A549 (cell line): ENCODE results near the gene SPAG17. TPM values are rescaled to one million over a fixed set of nuclear protein-coding genes. Genes with fewer than 3 reads are reported as not detected.

ENCODE experiments used
- ATAC-seq, 2 experiments: fragments of 200-7000 bp in 1 of 2; fragments of >200 bp in 1 of 2; cut with Nextera tagmentation in 1 of 2; cut with Tn5 transposase in 1 of 2; 3 replicates each; pipeline versions ENCODE4 v1.8.0 to v1.9.1; 2018 to 2020; ENCODE audit warnings: mild to moderate bottlenecking in 1 of 2, moderate library complexity in 1 of 2
- CTCF ChIA-PET: fragments of 300-600 bp; sonication (Branson Sonifier 250); formaldehyde crosslinking; extraction: SDS; loops from one replicate; lab custom pipeline; 2021; ENCODE audit warnings: antibody characterized with exemption, inconsistent platforms; lab: Yijun Ruan, JAX
- POLR2A ChIA-PET: fragments of 350-600 bp; formaldehyde crosslinking; extraction: SDS; loops from one replicate; lab custom pipeline; 2021; ENCODE audit warnings: antibody characterized with exemption, inconsistent platforms; lab: Yijun Ruan, JAX
- DNase-seq, 2 experiments: peaks; one replicate each; pipeline versions ENCODE4 v3.0.0 to v3.0.0-alpha.2; 2011 to 2016; ENCODE audit warnings: low read depth in 1 of 2, low spot score in 1 of 2
- FAIRE-seq: peaks from 2 replicates; lab custom pipeline; 2011; peaks lifted over from hg19 to GRCh38; lab: Jason Lieb, UNC
- H3K27ac ChIP-seq, 2 experiments: fragments of >200 bp; sonication (Bioruptor Twin); formaldehyde crosslinking; 3 replicates each; pipeline ENCODE4 v1.5.1; 2016 to 2017
- H3K4me1 ChIP-seq: fragments of >200 bp; sonication (Bioruptor Twin); formaldehyde crosslinking; 3 replicates; pipeline ENCODE4 v1.6.1; 2016
- H3K4me2 ChIP-seq: fragments of >200 bp; sonication (Bioruptor Twin); formaldehyde crosslinking; 3 replicates; pipeline ENCODE4 v1.6.1; 2016
- H3K4me3 ChIP-seq: fragments of >200 bp; sonication (Bioruptor Twin); formaldehyde crosslinking; 3 replicates; pipeline ENCODE4 v1.5.1; 2016
- H3K9me3 ChIP-seq: fragments of >200 bp; sonication (Bioruptor Twin); formaldehyde crosslinking; 3 replicates; pipeline ENCODE4 v1.6.1; 2016
- ATOH8 ChIP-seq: fragments of 250-450 bp; sonication (Bioruptor Pico); IDR thresholded peaks from 2 replicates; pipeline ENCODE4 v1.5.0; 2020; ENCODE audit warnings: low read depth, mild to moderate bottlenecking, moderate library complexity
- BCL3 ChIP-seq: fragments of >200 bp; sonication (Bioruptor Twin); formaldehyde crosslinking; IDR thresholded peaks from 3 replicates; pipeline ENCODE4 v1.6.1; 2016
- CHD2 ChIP-seq: fragments of 150-350 bp; IDR thresholded peaks from 2 replicates; pipeline ENCODE4 v1.6.1; 2014; ENCODE audit warnings: low read length; ENCODE audit not compliant: partially characterized antibody
- CHD4 ChIP-seq: fragments of 200-600 bp; sonication (generic); IDR thresholded peaks from 2 replicates; pipeline ENCODE4 v1.6.1; 2016; ENCODE audit warnings: antibody characterized with exemption, mild to moderate bottlenecking, borderline replicate concordance
- E2F6 ChIP-seq: IDR thresholded peaks from 2 replicates; pipeline ENCODE4 v1.6.1; 2012; ENCODE audit warnings: low read depth, borderline replicate concordance
- EHF ChIP-seq: fragments of 250-450 bp; sonication (Bioruptor Pico); IDR thresholded peaks from 2 replicates; pipeline ENCODE4 v1.5.0; 2020; ENCODE audit warnings: mild to moderate bottlenecking
- EHMT2 ChIP-seq: fragments of 200-600 bp; sonication (generic); IDR thresholded peaks from 2 replicates; pipeline ENCODE4 v1.6.1; 2016; ENCODE audit warnings: antibody characterized with exemption, low read depth, mild to moderate bottlenecking, moderate library complexity
- ELK1 ChIP-seq: fragments of 150-350 bp; IDR thresholded peaks from 2 replicates; pipeline ENCODE4 v1.6.1; 2014; ENCODE audit warnings: low read depth, mild to moderate bottlenecking, low read length
- FOXS1 ChIP-seq: fragments of 250-450 bp; sonication (Bioruptor Pico); IDR thresholded peaks from 2 replicates; pipeline ENCODE4 v1.5.0; 2020; ENCODE audit warnings: mild to moderate bottlenecking, moderate library complexity
- GATA3 ChIP-seq: IDR thresholded peaks from 2 replicates; pipeline ENCODE4 v1.6.1; 2012; ENCODE audit warnings: borderline replicate concordance
- HDAC2 ChIP-seq: fragments of 200-600 bp; sonication (generic); IDR thresholded peaks from 2 replicates; pipeline ENCODE4 v1.6.1; 2016
- HEYL ChIP-seq: fragments of 250-450 bp; sonication (Bioruptor Pico); IDR thresholded peaks from 2 replicates; pipeline ENCODE4 v1.8.0; 2021; ENCODE audit warnings: mild to moderate bottlenecking, moderate library complexity
- HMGXB4 ChIP-seq: fragments of 250-450 bp; sonication (Bioruptor Pico); IDR thresholded peaks from 2 replicates; pipeline ENCODE4 v1.5.0; 2021; ENCODE audit warnings: mild to moderate bottlenecking, moderate library complexity, borderline replicate concordance
- JUN ChIP-seq, 2 experiments: fragments of >200 bp; sonication (Bioruptor Twin); formaldehyde crosslinking; IDR thresholded peaks; 2 replicates in 1 of 2; 3 replicates in 1 of 2; pipeline ENCODE4 v1.6.1; 2016 to 2017
- JUNB ChIP-seq: fragments of >200 bp; sonication (Bioruptor Twin); formaldehyde crosslinking; IDR thresholded peaks from 2 replicates; pipeline ENCODE4 v1.6.1; 2016
- MAFK ChIP-seq: fragments of 450-650 bp; IDR thresholded peaks from 2 replicates; pipeline ENCODE4 v1.6.1; 2014; ENCODE audit not compliant: partially characterized antibody
- MAX ChIP-seq: IDR thresholded peaks from 2 replicates; pipeline ENCODE4 v1.6.1; 2012
- MYC ChIP-seq: IDR thresholded peaks from 2 replicates; pipeline ENCODE4 v1.6.1; 2012; ENCODE audit warnings: mild to moderate bottlenecking, inconsistent platforms, low read length, improper control_type of control experiment, borderline replicate concordance
- NPAS2 ChIP-seq: fragments of 250-450 bp; sonication (Bioruptor Pico); IDR thresholded peaks from 2 replicates; pipeline ENCODE4 v1.8.0; 2022; ENCODE audit warnings: mild to moderate bottlenecking, moderate library complexity, borderline replicate concordance
- NR3C1 ChIP-seq: fragments of >200 bp; sonication (Bioruptor Twin); formaldehyde crosslinking; IDR thresholded peaks from 3 replicates; pipeline ENCODE4 v1.6.1; 2017
- RCOR1 ChIP-seq: fragments of 150-350 bp; IDR thresholded peaks from 2 replicates; pipeline ENCODE4 v1.6.1; 2014; ENCODE audit warnings: antibody characterized with exemption, low read length, low read depth
- REST ChIP-seq: fragments of 200-600 bp; sonication (generic); IDR thresholded peaks from 2 replicates; pipeline ENCODE4 v1.6.1; 2016; ENCODE audit warnings: antibody characterized with exemption, mild to moderate bottlenecking, moderate library complexity
- TFCP2L1 ChIP-seq: fragments of 250-450 bp; sonication (Bioruptor Pico); IDR thresholded peaks from 2 replicates; pipeline ENCODE4 v1.5.0; 2021; ENCODE audit warnings: mild to moderate bottlenecking
- TP53 ChIP-seq: fragments of 250-450 bp; sonication (Bioruptor Pico); IDR thresholded peaks from 2 replicates; pipeline ENCODE4 v1.5.0; 2021; ENCODE audit warnings: mild to moderate bottlenecking, moderate library complexity
- ZFP36 ChIP-seq: fragments of 450-650 bp; IDR thresholded peaks from 2 replicates; pipeline ENCODE4 v1.6.1; 2014; ENCODE audit warnings: borderline replicate concordance; ENCODE audit not compliant: partially characterized antibody
- ZNF302 ChIP-seq: fragments of 250-450 bp; sonication (Bioruptor Pico); IDR thresholded peaks from 2 replicates; pipeline ENCODE4 v1.9.0; 2021; ENCODE audit warnings: inconsistent platforms, mild to moderate bottlenecking, moderate library complexity
- ZSCAN20 ChIP-seq: fragments of 250-450 bp; sonication (Bioruptor Pico); IDR thresholded peaks from 2 replicates; pipeline ENCODE4 v1.8.0; 2022; ENCODE audit warnings: mild to moderate bottlenecking, moderate library complexity
- whole genome bisulfite sequencing: methylation state at CpG from one replicate; pipeline ENCODE4 v1.1.6; 2017; ENCODE audit errors: missing lambda C conversion rate; 5-methylcytosine and 5-hydroxymethylcytosine counted together
- polyA plus RNA-seq, 4 experiments: library from polyadenylated mRNA; depleted of rRNA in 3 of 4; stranded (reverse); fragments of >200 nt; fragmentation: RNase III in 1 of 4; extraction: RNeasy Plus Mini Kit Qiagen cat#74134 plus additional on column Dnase treatment in 1 of 4; gene quantifications; 2 replicates in 3 of 4; 3 replicates in 1 of 4; pipeline ENCODE4 v1.2.3, GENCODE V29; 2011 to 2017

The SPAG17 gene
- polyA plus RNA-seq, 2 of the 4 experiments (the other 2 are of a cell fraction): 0.13 TPM; not detected in 1

GRCh38 chr1:118102445-118102844 is 82.6 kb downstream of the SPAG17 start:
- CTCF ChIA-PET: no interaction called here
- DNase-seq (no peak), FAIRE-seq (no peak), ATAC-seq (no peak)
- 18% methylated on average over 3 of the region's 3 CpGs for WGBS
- Histone ChIP-seq H3K4me1 (no peaks in the 10 kb centered on the region), H3K9me3 (no peaks in the 10 kb centered on the region), H3K4me3 (no peak overlapping the region), H3K4me2 (no peak overlapping the region), H3K27ac (no peak overlapping the region)
- POLR2A ChIA-PET: no interaction called here
- TF ChIP-seq ZSCAN20 (no peak), NR3C1 (no peak), HMGXB4 (CRISPR knock-in tag) (no peak), ZNF302 (no peak), JUNB (no peak), RCOR1 (no peak), BCL3 (no peak), MAX (no peak), NPAS2 (CRISPR knock-in tag) (no peak), ELK1 (no peak), EHF (CRISPR knock-in tag) (no peak)

GRCh38 chr1:118101999-118102398 is 83.0 kb downstream of the SPAG17 start:
- CTCF ChIA-PET: no interaction called here
- POLR2A ChIA-PET: no interaction called here
- 25% methylated on average over 1 of the region's 1 CpG for WGBS
- H3K4me2 ChIP-seq: no peak overlapping the region
- H3K9me3 ChIP-seq: no peaks in the 10 kb centered on the region
- TF ChIP-seq BCL3: no peak
- no peak for TF ChIP-seq TP53 (CRISPR knock-in tag)
- TF ChIP-seq GATA3: no peak
- TF ChIP-seq CHD2: no peak
- no peak for TF ChIP-seq HEYL (CRISPR knock-in tag)
- TF ChIP-seq HDAC2: no peak
- TF ChIP-seq EHMT2: no peak
- no peak for TF ChIP-seq MAX
- no peak for TF ChIP-seq TFCP2L1
- no peak for TF ChIP-seq JUN (IDR thresholded peaks at IDR 0.05)
- no peak for TF ChIP-seq REST
- TF ChIP-seq CHD4: no peak
- no peak for TF ChIP-seq ATOH8 (CRISPR knock-in tag)
- TF ChIP-seq MYC: no peak
- TF ChIP-seq ZFP36: no peak
- no peak for TF ChIP-seq E2F6
- TF ChIP-seq RCOR1: no peak
- no peak for TF ChIP-seq MAFK
- no peak for TF ChIP-seq FOXS1 (CRISPR knock-in tag)
- DNase-seq: no peak
- ATAC-seq: no peak
- no peak for FAIRE-seq
- H3K27ac ChIP-seq: no peak overlapping the region
- no peaks in the 10 kb centered on the region for H3K4me1 ChIP-seq
- H3K4me3 ChIP-seq: no peak overlapping the region
